GM20431 (cell line): Measurements from ENCODE around the gene USP13.

Experiments
- in situ Hi-C: fragments of 300-500 bp; cut with MseI, MboI; formaldehyde crosslinking; loops from one replicate; pipeline ENCODE4 v1.15.0; 2020; ENCODE audit warnings: low sequenced_read_pairs; ENCODE audit not compliant: unreplicated experiment

USP13 gene

GRCh38 chr3:179731544-179731943 lies 78.7 kb downstream of the USP13 start:
- in situ Hi-C loops, result no loop called here

GRCh38 chr3:179732661-179733348 lies 80.0 kb downstream of the USP13 start:
- in situ Hi-C loops, result no loop called here

- in situ Hi-C loops, result no loop called here
Measured at GRCh38 chr3:179733797-179734196, 81.0 kb downstream of the USP13 start.

GRCh38 chr3:179734497-179735281 lies 81.8 kb downstream of the USP13 start:
- in situ Hi-C loops, result no loop called here

GRCh38 chr3:179735321-179735720 lies 82.5 kb downstream of the USP13 start:
- in situ Hi-C loops, result no loop called here

GRCh38 chr3:179738998-179739397 lies 86.2 kb downstream of the USP13 start:
- in situ Hi-C loops, result no loop called here

GRCh38 chr3:179739816-179740594 lies 87.2 kb downstream of the USP13 start:
- in situ Hi-C loops, result no loop called here

- in situ Hi-C loops, result no loop called here
Measured at GRCh38 chr3:179743913-179744312, 91.1 kb downstream of the USP13 start.

- in situ Hi-C loops, result no loop called here
Measured at GRCh38 chr3:179744667-179745066, 91.8 kb downstream of the USP13 start.

GRCh38 chr3:179745079-179745478 lies 92.2 kb downstream of the USP13 start:
- in situ Hi-C loops, result no loop called here

GRCh38 chr3:179745716-179746115 lies 92.9 kb downstream of the USP13 start:
- in situ Hi-C loops, result no loop called here

GRCh38 chr3:179750720-179751328 lies 98.0 kb downstream of the USP13 start:
- in situ Hi-C loops, result no loop called here

GRCh38 chr3:179760944-179761343 lies 108.1 kb downstream of the USP13 start:
- in situ Hi-C loops, result no loop called here

GRCh38 chr3:179765396-179765795 lies 112.6 kb downstream of the USP13 start:
- in situ Hi-C loops, result no loop called here

GRCh38 chr3:179766416-179767133 lies 113.7 kb downstream of the USP13 start:
- in situ Hi-C loops, result no loop called here

GRCh38 chr3:179768080-179768479 lies 115.2 kb downstream of the USP13 start:
- in situ Hi-C loops, result no loop called here

- in situ Hi-C loops, result no loop called here
Measured at GRCh38 chr3:179769411-179770247, 116.8 kb downstream of the USP13 start.

- in situ Hi-C loops, result no loop called here
Measured at GRCh38 chr3:179771797-179772196, 119.0 kb downstream of the USP13 start.

- in situ Hi-C loops, result no loop called here
Measured at GRCh38 chr3:179772297-179772696, 119.5 kb downstream of the USP13 start.
